HG03469 (cell line): ENCODE data around the gene AP3S2.

ENCODE experiments used
- ATAC-seq: cut with Tn5 transposase; IDR thresholded peaks from one replicate; pipeline ENCODE4 v1.9.1; 2021; ENCODE audit warnings: mild to moderate bottlenecking, moderate library complexity, moderate number of reproducible peaks; ENCODE audit not compliant: unreplicated experiment

The AP3S2 gene

GRCh38 chr15:89818287-89818686 lies 75.5 kb downstream of the AP3S2 start:
- ATAC-seq: no peak

DNA sequence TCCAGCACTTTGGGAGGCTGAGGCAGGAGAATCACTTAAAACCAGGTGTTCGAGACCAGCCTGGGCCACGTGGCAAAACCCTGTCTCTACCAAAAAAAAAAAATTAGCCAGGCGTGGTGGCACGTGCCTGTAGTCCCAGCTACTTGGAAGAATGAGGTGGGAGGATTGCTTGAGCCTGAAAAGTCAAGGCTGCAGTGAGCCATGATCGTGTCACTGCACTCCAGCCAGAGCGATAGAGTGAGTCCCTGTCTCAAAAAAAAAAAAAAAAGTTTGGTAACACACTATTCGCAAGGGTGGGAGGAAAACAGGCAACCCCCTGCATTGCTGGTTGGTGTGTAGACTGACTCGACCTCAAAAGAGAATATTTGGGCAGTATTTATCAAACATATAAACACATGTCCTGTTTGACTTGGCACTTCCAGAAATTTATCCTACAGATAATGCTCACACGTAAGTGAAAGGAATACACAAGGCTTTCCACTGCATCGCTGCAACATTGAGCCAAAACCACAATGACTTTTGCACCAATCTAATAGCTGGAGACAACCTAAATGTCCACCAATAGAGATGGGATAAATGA lies 76.0 kb downstream of the AP3S2 start:
- ATAC-seq: no peak

- ATAC-seq: no peak
Observed at GRCh38 chr15:89815769-89816168, 78.0 kb downstream of the AP3S2 start.

- ATAC-seq: no peak
Observed at GRCh38 chr15:89814112-89814742, 79.6 kb downstream of the AP3S2 start.

- ATAC-seq: no peak
Observed at GRCh38 chr15:89813381-89814111, 80.2 kb downstream of the AP3S2 start.

GRCh38 chr15:89812847-89813320 lies 80.9 kb downstream of the AP3S2 start:
- no peak for ATAC-seq

- no peak for ATAC-seq
Observed at GRCh38 chr15:89812011-89812846, 81.6 kb downstream of the AP3S2 start.

DNA sequence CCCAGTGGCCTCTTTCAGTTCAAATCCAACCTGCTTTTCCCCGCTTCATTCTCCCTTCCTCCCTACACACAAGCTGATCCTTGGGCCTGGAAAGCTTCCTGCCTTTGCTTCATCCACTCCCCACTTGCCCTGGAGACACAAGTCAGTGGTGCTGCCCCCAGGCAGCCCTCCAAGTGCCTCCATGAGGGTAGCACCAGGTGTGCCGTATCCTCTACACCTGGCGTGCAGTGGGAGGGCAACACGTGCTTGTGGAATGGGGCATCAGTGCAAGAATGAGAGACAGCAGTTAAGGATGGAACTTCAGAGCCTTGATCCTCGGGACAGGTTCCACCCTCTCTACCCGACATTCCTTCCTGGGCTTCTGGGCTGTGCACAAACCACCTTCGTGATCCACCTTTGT lies 83.0 kb downstream of the AP3S2 start:
- ATAC-seq: no peak

DNA sequence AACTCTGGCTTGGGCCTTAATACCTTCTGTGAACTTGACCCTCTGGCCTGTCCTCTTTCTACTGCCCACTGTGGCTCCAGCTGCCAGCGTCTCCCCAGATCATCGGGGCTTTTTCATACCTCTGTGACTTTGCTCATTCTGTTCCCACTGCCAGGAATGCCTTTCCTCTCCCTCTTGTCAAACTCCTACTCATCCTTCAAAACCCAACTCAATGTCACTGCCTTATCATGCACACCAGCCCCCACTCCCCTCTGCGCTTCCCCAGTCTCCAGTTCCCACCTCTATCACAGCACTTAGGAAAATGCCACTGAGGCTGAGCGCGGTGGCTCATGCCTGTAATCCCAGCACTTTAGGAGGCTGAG lies 84.0 kb downstream of the AP3S2 start:
- ATAC-seq: no peak

DNA sequence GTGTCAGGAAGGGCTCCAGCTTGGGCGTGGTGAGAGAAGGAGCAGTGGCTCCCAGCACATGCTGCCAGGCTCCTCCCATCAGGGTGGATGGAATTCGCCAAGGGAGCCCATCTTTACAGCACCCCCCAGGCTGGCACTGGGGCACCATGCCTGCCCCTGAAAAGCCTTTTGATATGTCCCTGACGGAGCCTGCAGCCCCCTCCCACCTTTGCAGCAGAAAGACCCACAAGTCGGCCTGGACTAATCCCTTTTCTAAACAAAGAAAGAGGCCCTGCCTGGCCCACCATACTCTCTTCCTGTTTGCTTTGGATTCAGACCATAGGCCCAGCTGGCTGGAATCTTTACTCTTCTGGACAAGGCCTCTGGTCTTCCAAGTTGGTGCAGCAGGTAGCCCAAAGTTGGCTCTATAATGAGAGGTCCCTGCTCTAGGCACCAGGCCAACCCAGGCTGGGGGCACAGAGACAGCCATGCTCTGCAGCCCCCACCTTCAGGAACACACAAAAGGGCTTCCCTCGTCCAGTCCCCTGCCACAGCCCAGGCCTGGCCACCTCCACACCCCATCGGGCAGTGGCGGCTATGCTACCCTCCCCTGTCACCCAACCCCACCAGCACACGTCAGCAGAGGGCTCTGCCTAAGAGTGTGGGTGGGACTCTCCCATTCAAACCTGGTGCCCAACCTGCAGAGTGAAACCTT lies 84.6 kb downstream of the AP3S2 start:
- no peak for ATAC-seq

DNA sequence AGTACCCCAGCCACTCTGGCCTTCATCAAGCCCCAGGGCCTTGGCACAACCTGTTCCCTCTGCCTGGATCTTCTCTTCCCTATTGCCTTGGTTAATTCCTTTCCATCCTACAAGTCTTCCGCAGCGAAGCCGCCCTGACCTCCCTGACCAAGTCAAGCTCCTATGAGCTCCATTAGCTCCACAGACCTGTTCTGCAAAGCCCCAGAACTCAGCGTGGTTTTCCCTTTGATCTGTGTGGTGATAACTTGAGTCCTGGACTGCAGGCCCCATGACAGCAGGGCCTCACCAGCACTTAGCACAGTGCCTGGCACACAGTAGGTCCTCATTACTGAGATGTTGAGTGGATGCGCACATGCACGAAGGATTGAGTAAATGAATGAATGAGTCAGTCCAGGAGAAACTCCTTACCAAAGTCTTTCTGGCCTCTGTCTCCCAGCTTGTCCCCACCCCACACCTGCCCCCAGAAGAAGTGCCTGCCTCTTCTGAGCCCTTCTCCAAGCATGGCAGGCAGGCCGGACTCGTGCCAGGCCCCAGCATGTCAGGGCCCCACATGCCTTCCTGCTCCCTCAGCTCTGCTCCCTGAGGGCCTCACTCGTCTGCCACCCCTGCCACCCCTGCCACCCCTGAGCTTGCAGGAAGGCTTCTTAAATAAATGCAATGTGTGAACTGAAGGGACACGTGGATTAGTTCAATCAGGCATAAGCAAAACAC lies 85.5 kb downstream of the AP3S2 start:
- ATAC-seq: no peak

DNA sequence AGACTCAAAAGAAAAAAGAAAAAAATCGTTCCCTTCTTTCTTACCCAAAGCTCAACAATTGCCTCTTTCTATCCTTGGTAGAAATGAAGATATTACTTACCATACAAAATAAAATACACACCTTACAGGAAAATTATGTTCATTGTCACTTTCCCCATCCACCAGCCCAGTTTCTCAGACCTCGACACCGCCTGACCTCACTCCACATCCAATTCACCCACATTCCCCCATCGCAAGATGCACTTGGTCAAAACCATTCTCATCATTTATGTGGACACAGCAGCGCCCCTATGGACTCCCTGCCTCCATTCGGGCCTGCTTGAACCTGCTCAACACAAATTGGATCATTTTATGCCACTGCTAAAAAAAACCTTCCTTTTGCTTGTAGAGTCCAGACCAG lies 86.1 kb downstream of the AP3S2 start:
- ATAC-seq: no peak

DNA sequence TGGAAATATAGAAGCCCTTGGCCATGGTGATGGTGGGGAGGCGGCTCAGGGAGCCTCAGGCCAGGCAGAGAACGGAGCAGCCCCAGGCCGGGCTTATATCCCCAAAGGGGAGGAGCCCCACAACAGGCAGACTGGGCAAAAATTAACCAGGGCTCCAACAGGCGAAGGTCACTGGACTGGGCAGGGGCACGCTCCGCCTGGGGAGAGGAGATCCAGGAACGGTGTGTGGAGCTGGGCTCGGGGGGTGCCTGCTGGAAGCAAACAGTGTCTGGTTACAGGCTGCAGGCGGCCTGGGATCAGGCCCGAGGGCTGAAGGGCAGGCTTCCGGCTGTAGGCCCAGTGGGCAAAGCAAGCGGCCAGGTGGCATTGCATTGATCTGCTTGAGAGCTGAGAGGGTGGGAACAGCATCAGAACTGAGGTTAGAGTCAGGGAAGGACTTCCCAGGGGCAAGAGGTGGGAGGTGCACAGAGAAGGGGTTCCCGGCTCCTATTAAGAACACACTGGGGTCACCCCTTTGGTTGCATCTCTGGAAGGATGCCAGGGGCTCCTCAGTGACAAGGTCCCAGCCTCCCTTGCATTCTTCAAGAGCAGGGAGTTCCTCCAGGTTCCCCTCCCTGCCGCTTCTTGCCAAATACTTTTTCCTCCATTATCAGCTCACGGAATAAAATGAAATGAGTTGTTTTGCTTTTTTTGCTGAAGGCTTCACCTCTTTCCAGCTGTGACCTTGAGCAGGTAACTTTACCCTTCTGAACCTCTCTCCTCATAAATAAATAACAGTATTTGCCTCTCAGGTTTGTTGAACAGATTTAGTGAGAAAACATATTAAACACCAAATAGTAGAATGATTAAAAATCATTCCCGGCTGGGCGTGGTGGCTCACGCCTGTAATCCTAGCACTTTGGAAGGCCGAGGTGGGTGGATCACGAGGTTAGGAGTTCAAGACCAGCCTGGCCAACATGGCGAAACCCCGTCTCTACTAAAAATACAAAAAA lies 86.9 kb downstream of the AP3S2 start:
- no peak for ATAC-seq

GRCh38 chr15:89806210-89806558 lies 87.6 kb downstream of the AP3S2 start:
- no peak for ATAC-seq

DNA sequence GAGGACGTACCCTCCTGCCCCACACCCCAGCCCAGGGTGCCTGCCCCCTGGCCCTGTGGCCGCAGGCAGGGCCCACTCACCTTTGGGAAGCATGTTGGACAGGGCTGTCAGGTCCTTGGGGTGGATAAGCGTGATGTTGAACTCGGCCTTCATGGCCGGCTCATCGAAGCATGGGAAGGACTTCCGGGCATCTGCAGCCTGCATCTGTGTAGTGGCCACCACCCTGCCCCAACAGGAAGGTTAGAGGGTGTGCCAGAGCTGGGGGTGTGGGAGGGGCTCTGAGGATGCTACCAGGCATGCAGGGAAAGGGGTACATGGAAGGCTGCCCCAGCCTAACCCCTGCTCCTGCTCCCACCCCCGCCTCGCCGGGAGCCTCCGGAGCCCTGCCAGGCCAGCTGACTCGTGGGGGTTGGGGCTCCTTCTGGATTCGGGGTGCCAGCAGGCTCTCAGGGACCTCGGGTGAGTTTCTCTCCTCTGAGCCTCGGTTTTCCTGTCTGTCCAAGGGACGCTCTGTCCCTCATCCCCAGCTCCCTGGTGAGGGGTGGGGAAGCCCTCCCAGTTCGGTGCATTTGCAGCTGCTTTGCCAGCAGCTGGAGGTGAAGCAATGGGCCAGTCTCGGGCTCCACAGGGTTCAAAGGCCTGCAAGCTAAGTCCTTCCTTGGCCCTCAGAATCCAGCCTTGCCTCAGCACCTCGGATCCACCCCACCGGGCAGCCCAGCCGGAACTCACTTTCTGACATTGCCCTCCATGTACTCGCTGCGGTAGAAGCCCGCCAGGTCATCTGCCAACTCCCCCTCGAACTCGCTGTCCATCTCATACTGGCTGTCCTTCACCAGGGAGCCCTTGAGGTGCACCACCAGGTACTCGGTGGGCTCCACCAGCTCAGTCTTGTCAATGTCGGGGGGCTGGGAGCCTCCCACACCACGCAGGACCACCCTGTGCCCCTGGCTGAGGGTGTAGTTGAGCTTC lies 88.3 kb downstream of the AP3S2 start:
- ATAC-seq: no peak

GRCh38 chr15:89803941-89804800 lies 89.6 kb downstream of the AP3S2 start:
- ATAC-seq: no peak
